HCT116 (cell line): ENCODE measurements around the gene CDCA3. TPM values are rescaled to one million over a fixed set of nuclear protein-coding genes. Genes with fewer than 3 reads are reported as not detected.
A peak's percentile ranks its signal among the peaks of the same experiment; 100 is the strongest.

ENCODE experiments used
- ATAC-seq: fragments of 200-7000 bp; cut with Tn5 transposase; 2 replicates; pipeline ENCODE4 v1.9.1; 2020; ENCODE audit warnings: mild to moderate bottlenecking, moderate library complexity
- BruUV-seq: library from RNA; stranded (reverse); fragments of 400-500 nt; replicated peaks from 2 replicates; lab custom pipeline; 2021; lab: Mats Ljungman, UMichigan
- CTCF ChIA-PET: fragments of 300-600 bp; sonication (Branson Sonifier 250); formaldehyde crosslinking; loops from one replicate; lab custom pipeline; 2021; ENCODE audit warnings: antibody characterized with exemption; lab: Charles Lee
- POLR2A ChIA-PET: fragments of 300-600, 350-600 bp; sonication (Branson Sonifier 250); formaldehyde crosslinking; loops from one replicate; lab custom pipeline; 2021; ENCODE audit warnings: antibody characterized with exemption; lab: Charles Lee
- RAD21 ChIA-PET, 2 experiments: fragments of 300-600 bp; sonication (Branson Sonifier 250); formaldehyde crosslinking; loops; one replicate each; lab custom pipeline; 2023; ENCODE audit warnings: low total read pairs in 2 of 2; ENCODE audit not compliant: uncharacterized antibody in 2 of 2, unreplicated experiment in 2 of 2, low non-redundant PET in 1 of 2; lab: Charles Lee
- DNase-seq: peaks from one replicate; pipeline ENCODE4 v3.0.0-alpha.2; 2010; ENCODE audit warnings: low read depth, low spot score
- H2AFZ ChIP-seq: fragments of 200-600 bp; shearing (Covaris generic), sonication (generic); 2 replicates; pipeline ENCODE4 v1.6.1; 2017; ENCODE audit warnings: low read depth, mixed run types, mixed read lengths, antibody characterized with exemption, low read length; ENCODE audit not compliant: poor library complexity, severe bottlenecking
- H3K27ac ChIP-seq: 2 replicates; pipeline ENCODE4 v1.5.1; 2012; ENCODE audit warnings: low read depth, low read length
- H3K27me3 ChIP-seq: fragments of 200-600 bp; sonication (generic); 2 replicates; pipeline ENCODE4 v1.6.1; 2016; ENCODE audit warnings: mixed run types, low read length, mixed read lengths; ENCODE audit not compliant: insufficient read depth
- H3K36me3 ChIP-seq, 2 experiments: fragments of 200-500 bp in 1 of 2; fragments of 200-600 bp in 1 of 2; sonication (Bioruptor generic) in 1 of 2; sonication (generic) in 1 of 2; 2 replicates each; pipeline versions ENCODE4 v1.5.1 to v1.6.1; 2014 to 2016; ENCODE audit warnings: low read length in 2 of 2, inconsistent platforms in 1 of 2, mixed read lengths in 1 of 2, mixed run types in 1 of 2; ENCODE audit not compliant: insufficient read depth in 2 of 2, control insufficient read depth in 1 of 2
- H3K4me1 ChIP-seq, 2 experiments: fragments of 200-600 bp in 1 of 2; sonication (generic) in 1 of 2; 2 replicates each; pipeline versions ENCODE4 v1.5.1 to v1.6.1; 2012 to 2017; ENCODE audit warnings: low read length in 2 of 2, inconsistent platforms in 1 of 2, mild to moderate bottlenecking in 1 of 2, mixed read lengths in 1 of 2, mixed run types in 1 of 2, moderate library complexity in 1 of 2; ENCODE audit not compliant: insufficient read depth in 2 of 2, control insufficient read depth in 1 of 2
- H3K4me2 ChIP-seq: fragments of 200-600 bp; sonication (generic); 2 replicates; pipeline ENCODE4 v1.6.1; 2017; ENCODE audit warnings: mixed run types, low read length, mixed read lengths
- H3K4me3 ChIP-seq, 2 experiments: fragments of 200-600 bp in 1 of 2; sonication (generic) in 1 of 2; replicated peaks in 1 of 2; 2 replicates each; pipeline ENCODE4 v1.5.1; 2011 to 2016; ENCODE audit warnings: low read length in 2 of 2, control low read depth in 1 of 2, low read depth in 1 of 2, mild to moderate bottlenecking in 1 of 2, mixed read lengths in 1 of 2, mixed run types in 1 of 2
- H3K79me2 ChIP-seq: fragments of 200-600 bp; sonication (generic); 2 replicates; pipeline ENCODE4 v1.6.1; 2017; ENCODE audit warnings: mild to moderate bottlenecking, mixed run types, low read length, moderate library complexity, mixed read lengths; ENCODE audit not compliant: insufficient read depth
- H3K9ac ChIP-seq: fragments of 200-600 bp; sonication (generic); 2 replicates; pipeline ENCODE4 v1.6.1; 2016; ENCODE audit warnings: low read length, mixed read lengths
- H3K9me2 ChIP-seq: fragments of 200-600 bp; sonication (generic), shearing (Covaris generic); 2 replicates; pipeline ENCODE4 v1.6.1; 2017; ENCODE audit warnings: mixed run types, mild to moderate bottlenecking, moderate library complexity; ENCODE audit not compliant: insufficient read depth
- H3K9me3 ChIP-seq, 2 experiments: fragments of 200-500 bp in 1 of 2; fragments of 200-600 bp in 1 of 2; sonication (Bioruptor generic) in 1 of 2; sonication (generic) in 1 of 2; 2 replicates each; pipeline ENCODE4 v1.6.1; 2014 to 2017; ENCODE audit warnings: low read length in 2 of 2, mixed read lengths in 2 of 2, inconsistent platforms in 1 of 2, low read depth in 1 of 2, mild to moderate bottlenecking in 1 of 2, mixed run types in 1 of 2, moderate library complexity in 1 of 2; ENCODE audit not compliant: control insufficient read depth in 1 of 2, insufficient read depth in 1 of 2
- H4K20me1 ChIP-seq: fragments of 200-600 bp; sonication (generic), shearing (Covaris generic); 2 replicates; pipeline ENCODE4 v1.6.1; 2017; ENCODE audit warnings: mixed run types, mild to moderate bottlenecking, moderate library complexity; ENCODE audit not compliant: insufficient read depth
- CBX3 ChIP-seq: IDR thresholded peaks from 2 replicates; pipeline ENCODE4 v1.6.1; 2012; ENCODE audit warnings: low read depth
- CEBPB ChIP-seq: IDR thresholded peaks from 2 replicates; pipeline ENCODE4 v1.6.1; 2012; ENCODE audit warnings: low read depth
- EGR1 ChIP-seq: IDR thresholded peaks from 2 replicates; pipeline ENCODE4 v1.6.1; 2012; ENCODE audit warnings: low read depth
- EZH2 ChIP-seq: fragments of 200-600 bp; sonication (generic); IDR thresholded peaks from 2 replicates; pipeline ENCODE4 v1.6.1; 2017; ENCODE audit warnings: antibody characterized with exemption, mixed run types
- EZH2phosphoT487 ChIP-seq: fragments of 200-600 bp; IDR thresholded peaks from 2 replicates; pipeline ENCODE4 v1.6.1; 2018; ENCODE audit warnings: antibody characterized with exemption, borderline replicate concordance
- FOSL1 ChIP-seq: IDR thresholded peaks from 2 replicates; pipeline ENCODE4 v1.6.1; 2012; ENCODE audit warnings: low read depth
- JUND ChIP-seq: IDR thresholded peaks from 2 replicates; pipeline ENCODE4 v1.6.1; 2012
- MAX ChIP-seq: IDR thresholded peaks from 2 replicates; pipeline ENCODE4 v1.6.1; 2012
- POLR2A ChIP-seq: IDR thresholded peaks from 2 replicates; pipeline ENCODE4 v1.7.0; 2011; ENCODE audit warnings: borderline replicate concordance; ENCODE audit not compliant: insufficient read depth, insufficient read length; ENCODE audit errors: extremely low read depth
- POLR2AphosphoS5 ChIP-seq: IDR thresholded peaks from 2 replicates; pipeline ENCODE4 v1.6.1; 2011; ENCODE audit warnings: mild to moderate bottlenecking, low read depth, low read length, moderate library complexity
- RAD21 ChIP-seq: IDR thresholded peaks from 2 replicates; pipeline ENCODE4 v1.6.1; 2012; ENCODE audit warnings: low read depth, mild to moderate bottlenecking
- REST ChIP-seq: IDR thresholded peaks from 2 replicates; pipeline ENCODE4 v1.6.1; 2012; ENCODE audit warnings: low read depth
- SIN3A ChIP-seq: IDR thresholded peaks from 2 replicates; pipeline ENCODE4 v1.6.1; 2012; ENCODE audit warnings: low read depth
- SP1 ChIP-seq: IDR thresholded peaks from 2 replicates; pipeline ENCODE4 v1.6.1; 2012; ENCODE audit warnings: low read depth
- SRF ChIP-seq: IDR thresholded peaks from 2 replicates; pipeline ENCODE4 v1.6.1; 2012; ENCODE audit warnings: low read depth
- TCF7L2 ChIP-seq: IDR thresholded peaks from 2 replicates; pipeline ENCODE4 v1.7.0; 2011; ENCODE audit warnings: borderline replicate concordance, inconsistent platforms; ENCODE audit not compliant: insufficient read depth, insufficient read length; ENCODE audit errors: extremely low read depth
- YY1 ChIP-seq: IDR thresholded peaks from 2 replicates; pipeline ENCODE4 v1.6.1; 2011; ENCODE audit warnings: low read length, low read depth, moderate library complexity, mild to moderate bottlenecking; ENCODE audit not compliant: insufficient replicate concordance; ENCODE audit errors: extremely low read depth
- ZFX ChIP-seq: fragments of 450-650 bp; IDR thresholded peaks from 2 replicates; pipeline ENCODE4 v1.6.1; 2017
- intact Hi-C: fragments of 100-400 bp; cut with micrococcal nuclease; formaldehyde crosslinking; loops from 2 replicates; pipeline ENCODE4 v1.10.0; 2022
- total RNA-seq: library from RNA; stranded (reverse); gene quantifications from one replicate; pipeline ENCODE4 v1.2.1, GENCODE V29; 2021; ENCODE audit not compliant: unreplicated experiment
- TF ChIP-seq, protein P1 (sequence below), 3 experiments: fragments of 200-600 bp in 1 of 3; sonication (generic) in 1 of 3; IDR thresholded peaks in 2 of 3; conservative IDR thresholded peaks in 1 of 3; 2 replicates each; pipeline ENCODE4 v1.5.1; 2012 to 2017; ENCODE audit warnings: low read depth in 2 of 3, low read length in 2 of 3, antibody characterized with exemption in 1 of 3, borderline replicate concordance in 1 of 3, control low read depth in 1 of 3, mild to moderate bottlenecking in 1 of 3, mixed read lengths in 1 of 3, mixed run types in 1 of 3, moderate library complexity in 1 of 3; ENCODE audit not compliant: insufficient read depth in 1 of 3
- TF ChIP-seq, protein P2 (sequence below): IDR thresholded peaks from 2 replicates; pipeline ENCODE4 v1.6.1; 2012

The CDCA3 gene
- total RNA-seq, 1 experiment from 2014 or later: 63.0 TPM

GRCh38 chr12:6867413-6868210, 16.5 kb upstream of the CDCA3 start, which contains the start of gene TPI1:
Gene TPI1 (plus strand): TSS chr12:6867531. CDS start chr12:6867567, 36 bp downstream.
- Histone ChIP-seq H3K9ac (peak within 1 kb of the TSS; percentile 99), H4K20me1 (peaks cover 12% of the 10 kb centered on the region; the same call in 1 of the 2 replicates), H3K4me1 (peaks cover 33 to 61% of the 10 kb centered on the region in 2 experiments), H3K9me3 (no peaks in the 10 kb centered on the region), H3K27ac (peak within 1 kb of the TSS; percentile 96), H3K36me3 (peaks cover 21 to 47% of the 10 kb centered on the region in 2 experiments; a peak in 3 of 4 replicates), H3K27me3 (no peaks in the 10 kb centered on the region), H3K4me3 (peak within 1 kb of the TSS; percentile 97 to 99), H3K9me2 (no peaks in the 10 kb centered on the region), H2AFZ (no peak within 1 kb of the TSS), H3K4me2 (peak within 1 kb of the TSS; percentile 92), H3K79me2 (peaks cover 53% of the 10 kb centered on the region)
- ChIA-PET CTCF (interaction anchor here (1.0 to 2.9 kb wide), 3 partner anchors 16 to 245 kb away, joined by 3 to 26 read pairs (median 7); partner anchors contain the start of genes CDCA3, MLF2 and USP5), RAD21 (interaction anchor here in 1 of 2 experiments (0.5 to 0.6 kb wide), 2 partner anchors 80 to 291 kb away, joined by 4 read pairs; no protein-coding TSS in a partner anchor), POLR2A (interaction anchor here (0.6 to 10.9 kb wide), 19 partner anchors 9 to 1911 kb away, joined by 3 to 186 read pairs (median 7); partner anchors contain the start of genes C12orf57, CDCA3, COPS7A and MLF2)
- ATAC-seq (peak; percentile 73), DNase-seq (no peak)
- BruUV-seq: no TSS peak
- intact Hi-C loops: no loop called here
- TF ChIP-seq EGR1 (no peak), JUND (no peak), YY1 (peak; percentile 79), CBX3 (no peak), REST (no peak), EZH2 (no peak), MAX (no peak), FOSL1 (no peak), SRF (no peak), POLR2A (peak; percentile 99), ZFX (peak; percentile 88; the same call in 1 of the 2 replicates), EZH2phosphoT487 (no peak), TCF7L2 (no peak), POLR2AphosphoS5 (peak; percentile 99), SIN3A (no peak), SP1 (no peak), RAD21 (no peak), CEBPB (no peak)
- TF ChIP-seq, protein P1, sequence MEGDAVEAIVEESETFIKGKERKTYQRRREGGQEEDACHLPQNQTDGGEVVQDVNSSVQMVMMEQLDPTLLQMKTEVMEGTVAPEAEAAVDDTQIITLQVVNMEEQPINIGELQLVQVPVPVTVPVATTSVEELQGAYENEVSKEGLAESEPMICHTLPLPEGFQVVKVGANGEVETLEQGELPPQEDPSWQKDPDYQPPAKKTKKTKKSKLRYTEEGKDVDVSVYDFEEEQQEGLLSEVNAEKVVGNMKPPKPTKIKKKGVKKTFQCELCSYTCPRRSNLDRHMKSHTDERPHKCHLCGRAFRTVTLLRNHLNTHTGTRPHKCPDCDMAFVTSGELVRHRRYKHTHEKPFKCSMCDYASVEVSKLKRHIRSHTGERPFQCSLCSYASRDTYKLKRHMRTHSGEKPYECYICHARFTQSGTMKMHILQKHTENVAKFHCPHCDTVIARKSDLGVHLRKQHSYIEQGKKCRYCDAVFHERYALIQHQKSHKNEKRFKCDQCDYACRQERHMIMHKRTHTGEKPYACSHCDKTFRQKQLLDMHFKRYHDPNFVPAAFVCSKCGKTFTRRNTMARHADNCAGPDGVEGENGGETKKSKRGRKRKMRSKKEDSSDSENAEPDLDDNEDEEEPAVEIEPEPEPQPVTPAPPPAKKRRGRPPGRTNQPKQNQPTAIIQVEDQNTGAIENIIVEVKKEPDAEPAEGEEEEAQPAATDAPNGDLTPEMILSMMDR (IDR thresholded peaks at IDR 0.05 in 2 of 3, conservative IDR thresholded peaks at IDR 0.05 in 1 of 3; ENCODE audit: borderline replicate concordance in 1 of 3, insufficient read depth in 1 of 3, low read depth in 2 of 3, low read length in 2 of 3): no peak
- TF ChIP-seq, protein P2, sequence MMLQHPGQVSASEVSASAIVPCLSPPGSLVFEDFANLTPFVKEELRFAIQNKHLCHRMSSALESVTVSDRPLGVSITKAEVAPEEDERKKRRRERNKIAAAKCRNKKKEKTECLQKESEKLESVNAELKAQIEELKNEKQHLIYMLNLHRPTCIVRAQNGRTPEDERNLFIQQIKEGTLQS: no peak
